GM10266 (cell line): Measurements from ENCODE around the gene ALDOA.

Experiments used
- DNase-seq: peaks from one replicate; pipeline ENCODE4 v3.0.0; 2012; ENCODE audit errors: extremely low spot score
- CTCF ChIP-seq: IDR thresholded peaks from 2 replicates; pipeline ENCODE4 v1.5.1; 2012; ENCODE audit warnings: mild to moderate bottlenecking, low read depth; ENCODE audit not compliant: control insufficient read depth, insufficient read depth; ENCODE audit errors: missing control alignments

Gene ALDOA

GRCh38 chr16:30095166-30096078 is 29.9 kb downstream of the ALDOA start:
- no peak for TF ChIP-seq CTCF
- peak; percentile 55 for DNase-seq

- TF ChIP-seq CTCF = no peak
- DNase-seq = peak; percentile 99
These were observed 30.7 kb downstream of the ALDOA start, which contains the start of gene YPEL3 for GRCh38 chr16:30096105-30096861. Gene YPEL3, minus strand, starts transcription at chr16:30096213. Its CDS starts 731 bp downstream, at chr16:30095482.

GRCh38 chr16:30096862-30097563 is 31.5 kb downstream of the ALDOA start:
- no peak for TF ChIP-seq CTCF
- DNase-seq = no peak

GRCh38 chr16:30104090-30104489 is 38.5 kb downstream of the ALDOA start:
- DNase-seq = no peak
- TF ChIP-seq CTCF = no peak

- no peak for TF ChIP-seq CTCF
- no peak for DNase-seq
These were observed 38.9 kb downstream of the ALDOA start for GRCh38 chr16:30104492-30104891.

GRCh38 chr16:30108059-30108850 is 42.7 kb downstream of the ALDOA start:
- DNase-seq = no peak
- no peak for TF ChIP-seq CTCF
